NCI-H82 treated with DMSO at 0.1 percent for 48 hours (cell line): ENCODE measurements around the gene NCAM1.
"Not testable (repeated sequence)": the region's sequence is repeated elsewhere in the genome, so short reads cannot be mapped to it uniquely, and the experiment has no call there.

Experiments used
- DNase-seq: peaks from one replicate; lab custom pipeline; 2025; ENCODE audit not compliant: unreplicated experiment; lab: John Stamatoyannopoulos, UW

The NCAM1 gene

DNA sequence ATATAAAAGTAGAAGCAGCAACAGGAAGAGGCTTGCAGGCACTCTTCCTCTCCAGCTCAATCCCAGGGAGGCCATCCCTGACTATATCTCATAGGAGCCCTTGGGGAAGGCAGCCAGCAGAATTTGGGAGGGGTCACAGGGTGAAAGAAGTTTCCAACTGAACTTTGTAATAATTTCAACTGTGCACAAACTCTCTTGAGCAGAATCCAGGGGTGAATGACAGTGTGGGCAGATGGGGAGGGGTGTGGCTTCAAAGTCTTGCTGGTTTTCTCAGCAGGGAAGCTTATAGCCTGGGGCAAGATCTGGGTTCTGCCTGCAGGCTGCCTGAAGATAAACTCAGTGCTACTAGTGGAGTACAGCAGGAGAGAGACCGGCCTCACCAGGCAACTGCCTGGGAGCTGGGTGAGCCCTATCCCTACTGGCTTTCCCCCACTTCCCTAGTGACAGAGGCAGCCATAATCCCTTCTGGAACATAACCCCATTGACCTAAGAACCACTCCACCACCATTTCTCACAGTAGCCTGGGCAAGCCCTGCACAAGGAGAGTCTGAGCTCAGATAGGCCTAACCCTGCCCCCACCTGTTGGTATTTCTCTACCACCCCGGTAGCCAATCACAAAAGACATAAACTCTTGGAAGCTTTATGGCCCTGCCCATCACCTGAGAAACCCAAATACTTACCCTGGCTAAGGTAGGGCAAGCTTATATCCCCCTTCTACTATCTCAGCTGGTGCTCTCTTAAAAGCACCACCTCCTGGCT, 335.4 kb downstream of the NCAM1 start:
- peak; percentile 6 for DNase-seq

DNA sequence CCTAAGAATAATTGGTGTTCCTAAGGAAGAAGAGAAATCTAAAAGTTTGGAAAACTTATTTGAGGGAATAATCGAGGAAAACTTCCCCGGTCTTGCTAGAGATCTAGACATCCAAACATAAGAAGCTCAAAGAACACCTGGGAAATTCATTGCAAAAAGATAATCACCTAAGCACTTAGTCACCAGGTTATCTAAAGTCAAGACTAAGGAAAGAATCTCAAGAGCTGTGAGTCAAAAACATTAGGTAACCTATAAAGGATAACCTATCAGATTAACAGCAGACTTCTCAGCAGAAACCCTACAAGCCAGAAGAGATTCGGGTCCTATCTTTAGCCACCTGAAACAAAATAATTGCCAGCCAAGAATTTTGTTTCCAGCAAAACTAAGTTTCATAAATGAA, 337.3 kb downstream of the NCAM1 start:
- DNase-seq = not testable (repeated sequence)

DNA sequence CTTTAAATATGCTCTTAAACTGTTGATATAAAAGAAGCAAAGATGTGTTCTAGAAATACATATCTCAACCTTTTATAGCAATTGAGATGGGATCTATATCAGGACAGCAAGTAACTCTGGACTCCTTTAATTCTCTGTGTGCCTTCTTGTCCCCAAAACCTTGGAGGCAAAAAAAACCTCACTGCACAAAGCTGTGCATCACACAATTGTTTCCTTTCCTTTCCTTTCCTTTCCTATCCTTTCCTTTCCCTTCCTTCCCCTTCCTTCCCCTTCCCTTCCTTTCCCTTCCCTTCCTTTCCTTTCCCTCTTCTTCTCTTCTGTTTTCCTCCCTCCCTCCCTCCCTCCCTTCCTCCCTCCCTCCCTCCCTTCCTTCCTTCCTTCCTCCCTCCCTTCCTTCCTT, 343.7 kb downstream of the NCAM1 start:
- no peak for DNase-seq

DNA sequence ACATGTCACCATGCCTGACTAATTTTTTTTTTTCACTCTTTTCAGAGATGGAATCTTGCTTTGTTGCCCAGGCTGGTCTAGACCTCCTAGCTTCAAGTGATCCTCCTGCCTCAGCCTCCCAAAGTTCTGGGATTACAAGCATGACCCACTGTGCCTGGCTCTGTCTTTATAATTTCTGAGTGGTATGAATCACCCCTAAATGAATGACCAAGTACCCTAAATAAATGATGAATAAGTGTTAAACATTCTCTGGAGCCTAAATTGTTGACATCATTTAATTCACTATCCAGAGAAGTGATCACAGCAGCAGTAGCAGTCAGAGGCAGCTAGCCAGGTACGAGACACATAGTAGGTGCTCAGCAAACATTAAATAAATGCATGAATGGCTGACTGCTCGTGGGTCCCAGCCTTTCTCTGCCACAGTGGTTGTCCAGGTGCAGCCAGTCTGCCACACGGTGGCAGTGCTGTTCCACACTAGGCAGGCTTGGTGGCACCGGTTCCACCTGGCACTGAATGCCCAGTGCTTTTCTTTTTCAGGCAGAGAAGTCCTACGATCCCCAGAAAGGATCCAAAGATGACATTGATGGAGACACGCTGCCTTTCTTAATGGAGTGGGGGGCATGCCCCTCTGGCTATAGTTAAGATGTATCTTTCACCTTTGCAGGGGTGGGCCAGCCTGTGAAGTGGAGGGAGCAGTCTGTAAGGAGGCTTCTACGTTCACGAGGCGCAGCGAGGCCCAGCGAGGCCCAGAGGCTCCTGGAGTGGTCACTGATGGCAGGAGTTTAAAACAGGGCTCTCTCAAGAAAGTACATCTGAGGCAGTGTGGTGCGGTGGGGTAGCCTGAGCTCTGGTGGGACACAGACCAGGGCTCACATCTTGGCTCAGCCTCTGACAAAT, 344.5 kb downstream of the NCAM1 start:
- DNase-seq = no peak

DNA sequence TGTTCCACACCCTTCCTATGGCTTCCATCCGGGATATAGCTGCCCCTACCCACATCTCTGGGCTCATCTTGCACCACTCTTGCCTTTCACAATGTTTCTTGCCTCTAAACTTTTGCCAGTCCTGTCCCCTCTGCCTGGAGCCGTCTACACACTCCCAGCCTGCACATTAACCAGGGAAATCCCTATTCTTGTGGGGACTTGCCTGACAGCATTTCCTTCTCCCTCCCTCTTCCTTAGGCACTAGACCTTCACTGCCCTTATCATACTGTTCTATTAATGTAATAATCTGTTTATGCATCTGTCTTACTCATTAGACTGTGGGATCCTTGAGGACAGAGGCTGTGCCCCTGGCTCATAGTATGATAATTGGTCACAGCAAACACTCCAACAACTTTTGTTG, 347.4 kb downstream of the NCAM1 start:
- no peak for DNase-seq

DNA sequence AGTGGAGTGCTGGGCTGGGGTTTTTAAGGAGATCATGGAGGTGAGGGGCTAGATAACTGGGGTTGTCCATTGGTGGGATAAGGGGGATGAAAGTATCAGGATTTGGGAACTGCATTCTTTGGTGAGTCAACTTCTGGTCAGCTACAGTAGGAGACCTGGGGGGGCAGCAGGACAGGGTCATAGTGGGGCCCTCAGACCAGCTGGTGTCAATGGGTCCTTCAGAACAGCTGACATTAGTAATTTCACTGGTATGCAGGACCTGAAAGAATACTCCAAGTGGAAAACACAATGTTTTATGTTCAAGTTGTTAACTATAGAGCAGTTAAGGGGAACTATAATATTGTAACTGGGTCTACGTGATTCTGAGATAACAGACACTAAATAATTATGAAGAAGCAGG, 350.3 kb downstream of the NCAM1 start:
- DNase-seq = no peak

DNA sequence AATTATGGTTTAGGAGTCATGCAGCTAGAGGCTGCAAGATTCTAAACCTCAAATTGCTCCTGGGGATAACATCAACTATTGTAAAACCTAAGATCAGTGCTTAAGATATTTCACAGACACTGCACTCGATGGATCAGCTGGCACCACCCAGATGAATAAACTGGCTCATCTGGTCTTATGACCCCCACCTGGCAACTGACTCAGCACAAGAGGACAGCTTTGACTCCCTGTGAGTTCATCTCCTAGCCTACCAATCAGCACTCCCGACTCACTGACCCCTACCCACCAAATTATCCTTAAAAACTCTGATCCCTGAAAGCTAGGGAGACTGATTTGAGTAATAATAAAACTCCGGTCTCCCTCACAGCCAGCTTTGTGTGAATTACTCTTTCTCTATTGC, 352.4 kb downstream of the NCAM1 start:
- no peak for DNase-seq

DNA sequence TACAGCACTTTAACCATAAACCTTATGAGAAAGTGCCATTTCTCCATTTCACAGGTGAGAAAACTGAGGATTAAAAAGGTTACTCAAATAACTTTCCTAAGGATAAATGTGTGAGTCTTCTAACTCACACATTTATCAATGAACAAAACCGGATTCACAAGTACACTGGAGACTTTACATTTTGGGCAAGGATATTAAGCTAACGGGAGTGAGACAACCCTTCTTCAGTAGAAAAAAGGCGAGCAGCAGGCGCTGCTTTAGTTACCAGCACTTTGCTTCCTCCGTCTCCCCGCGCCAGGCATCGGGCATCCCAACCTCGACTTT, 352.8 kb downstream of the NCAM1 start:
- no peak for DNase-seq

DNA sequence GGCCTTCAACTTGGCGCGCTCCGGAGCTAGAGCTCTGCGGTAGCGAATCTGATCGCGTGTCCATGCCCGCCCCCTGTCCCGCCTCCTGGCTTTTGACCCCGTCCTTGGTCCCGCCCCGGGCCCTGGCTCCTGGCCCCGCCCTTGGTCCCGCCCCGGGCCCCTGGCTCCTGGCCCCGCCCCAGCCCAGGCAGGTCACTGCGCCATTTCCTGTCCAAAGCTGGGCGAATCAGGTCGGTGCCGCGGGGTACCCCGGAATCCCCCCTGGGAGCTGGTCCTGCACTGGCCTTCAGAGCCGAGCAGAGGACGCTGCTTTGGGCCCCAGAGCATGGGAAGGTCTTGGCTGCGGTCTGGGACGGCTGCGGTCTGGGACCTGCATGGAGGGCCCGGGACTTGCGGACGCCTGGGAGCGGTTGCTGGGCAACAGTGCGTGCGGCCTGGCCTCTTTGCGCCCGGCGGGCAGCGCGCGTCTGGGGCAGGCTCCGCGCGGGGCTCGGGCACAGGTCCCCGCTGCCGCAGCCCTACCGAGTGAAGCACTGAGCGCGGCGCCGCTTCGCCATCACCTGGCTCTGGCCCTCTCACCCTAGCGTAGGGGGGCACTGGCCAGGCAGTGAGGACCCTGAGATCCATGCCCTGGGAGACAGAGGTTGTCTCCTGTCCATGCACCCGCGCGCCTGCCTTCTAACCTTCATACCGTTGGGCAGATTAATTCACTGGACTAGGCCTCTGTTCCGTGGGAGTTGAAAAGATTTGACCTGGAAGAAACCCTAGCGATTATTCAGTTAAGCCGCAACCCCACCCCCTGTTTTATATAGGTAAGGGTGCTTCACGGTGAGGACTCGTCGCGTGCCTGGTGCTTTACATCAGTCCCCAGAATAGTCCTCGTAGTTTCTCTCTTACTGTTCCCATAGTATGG, 353.4 kb downstream of the NCAM1 start, which contains the start of gene TTC12:
Gene TTC12, plus strand, starts transcription at position 195 of the 913 bp plus-strand sequence. CDS start 1,675 bp downstream, outside the sequence.
- peak; percentile 68 for DNase-seq

DNA sequence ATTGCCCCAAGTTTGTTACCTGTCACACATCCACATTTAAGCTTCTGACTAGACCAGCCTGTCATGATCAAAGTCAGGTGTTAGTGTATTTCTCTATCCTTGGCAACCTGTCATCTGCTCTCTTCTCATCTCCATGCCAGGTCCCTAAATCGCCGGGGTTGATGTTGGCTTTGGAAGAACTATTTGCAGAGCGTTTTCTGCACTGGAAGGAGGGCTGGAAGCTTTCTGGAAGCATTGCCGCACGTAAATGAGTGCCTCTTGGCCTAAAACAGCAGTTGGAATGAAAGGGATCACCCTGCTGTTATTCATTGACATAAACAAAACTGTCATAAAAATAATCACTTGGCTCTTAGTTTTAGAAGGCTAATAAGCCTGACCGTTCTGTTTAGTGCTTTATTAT, 354.6 kb downstream of the NCAM1 start:
- no peak for DNase-seq

DNA sequence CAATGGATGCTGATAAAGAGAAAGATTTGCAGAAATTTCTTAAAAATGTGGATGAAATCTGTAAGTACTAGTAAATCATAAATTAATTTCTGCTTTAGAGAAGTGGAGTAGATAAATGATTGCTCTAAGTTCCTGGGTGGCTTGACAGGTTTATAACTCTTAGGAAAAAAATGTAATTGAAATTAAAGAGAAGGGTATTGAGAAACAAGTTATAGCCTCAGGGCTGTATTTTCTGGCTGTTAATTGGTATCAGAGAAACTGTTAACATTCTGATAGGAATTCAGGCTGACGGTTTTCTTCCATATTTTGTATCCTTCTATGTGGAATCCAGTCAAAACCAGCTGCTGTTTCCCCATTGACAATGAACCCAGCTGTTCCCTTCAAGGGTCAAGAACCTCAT, 355.0 kb downstream of the NCAM1 start:
- no peak for DNase-seq

DNA sequence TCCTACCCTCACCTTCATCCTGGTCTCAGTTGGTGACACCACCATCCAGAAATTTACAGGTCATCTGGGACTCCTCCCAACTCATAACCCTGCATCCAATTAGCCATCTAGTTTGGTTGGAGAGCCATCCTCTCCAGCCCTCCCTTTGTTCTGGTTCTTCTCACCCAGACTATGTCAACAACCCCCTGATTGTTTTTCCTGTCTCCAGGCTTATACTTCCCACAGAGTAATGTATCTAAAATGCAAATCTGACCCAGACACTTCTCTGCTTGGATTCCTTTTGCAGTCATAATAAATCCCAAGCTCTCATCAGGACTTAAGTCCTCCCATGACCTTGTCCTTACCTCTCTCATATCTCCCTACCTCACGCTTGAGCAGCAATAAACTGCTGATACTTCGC, 356.1 kb downstream of the NCAM1 start:
- DNase-seq = no peak

DNA sequence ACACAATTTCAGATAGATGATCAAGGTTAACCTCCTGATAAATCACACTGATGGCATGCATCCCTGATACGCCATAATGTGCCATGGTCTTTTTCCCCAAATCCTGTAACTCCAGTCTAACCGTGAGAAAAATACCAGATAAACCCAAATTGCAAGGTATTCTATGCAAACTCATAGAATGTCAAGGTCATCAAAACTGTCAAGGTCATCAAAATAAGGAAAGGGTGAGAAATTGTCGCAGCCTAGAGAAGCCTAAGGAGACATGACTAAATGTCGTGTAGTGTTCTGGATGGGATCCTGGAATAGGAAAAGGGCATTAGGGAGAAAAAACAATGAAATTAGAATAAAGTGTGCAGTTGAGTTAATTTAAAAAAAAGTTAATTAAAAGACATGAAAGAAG, 357.9 kb downstream of the NCAM1 start:
- no peak for DNase-seq

DNA sequence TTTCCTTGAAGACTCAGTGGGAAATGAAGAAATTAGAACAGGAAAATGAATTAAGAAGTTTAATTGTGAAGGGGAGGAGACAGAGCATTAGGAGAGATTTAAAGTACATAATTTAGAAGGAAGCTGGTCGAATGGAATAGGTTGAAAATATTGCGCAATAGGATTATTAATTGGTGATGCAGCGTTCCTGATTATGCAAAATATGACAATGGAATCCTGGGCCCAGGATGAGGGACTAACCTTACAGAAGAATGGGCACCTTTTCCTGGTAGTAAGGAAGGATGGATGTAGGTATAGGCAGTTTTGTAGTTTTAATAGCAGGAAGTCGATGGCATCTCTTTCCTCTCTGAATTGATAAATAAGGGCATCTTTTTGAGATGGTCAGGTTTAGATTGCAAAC, 360.9 kb downstream of the NCAM1 start:
- DNase-seq = no peak

DNA sequence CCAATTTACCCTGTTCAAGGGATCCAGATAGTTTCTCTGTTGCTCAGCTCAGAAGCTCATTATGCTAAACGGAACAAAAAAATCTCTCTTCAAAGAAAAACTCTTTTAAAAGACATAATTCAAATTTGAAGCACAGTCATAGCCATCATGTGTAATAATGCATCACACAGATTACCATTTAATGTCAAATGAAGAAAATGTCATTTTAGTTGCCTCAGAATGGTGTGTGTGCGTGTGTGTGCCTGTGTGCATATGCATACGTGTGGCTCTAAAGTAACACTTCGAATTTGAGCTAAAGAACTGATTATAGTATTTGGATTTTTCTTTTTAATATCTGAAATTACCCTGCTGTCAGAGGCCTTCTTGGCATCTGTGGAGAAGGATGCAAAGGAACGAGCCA, 363.0 kb downstream of the NCAM1 start:
- DNase-seq = no peak
